HCT116 (cell line): Measurements from ENCODE around the gene ICOS. TPM values are rescaled to one million over a fixed set of nuclear protein-coding genes. Genes with fewer than 3 reads are reported as not detected.

Experiments used
- ATAC-seq: fragments of 200-7000 bp; cut with Tn5 transposase; 2 replicates; pipeline ENCODE4 v1.9.1; 2020; ENCODE audit warnings: mild to moderate bottlenecking, moderate library complexity
- BruUV-seq: library from RNA; stranded (reverse); fragments of 400-500 nt; replicated peaks from 2 replicates; lab custom pipeline; 2021; lab: Mats Ljungman, UMichigan
- CTCF ChIA-PET: fragments of 300-600 bp; sonication (Branson Sonifier 250); formaldehyde crosslinking; loops from one replicate; lab custom pipeline; 2021; ENCODE audit warnings: antibody characterized with exemption; lab: Charles Lee
- POLR2A ChIA-PET: fragments of 300-600, 350-600 bp; sonication (Branson Sonifier 250); formaldehyde crosslinking; loops from one replicate; lab custom pipeline; 2021; ENCODE audit warnings: antibody characterized with exemption; lab: Charles Lee
- RAD21 ChIA-PET, 2 experiments: fragments of 300-600 bp; sonication (Branson Sonifier 250); formaldehyde crosslinking; loops; one replicate each; lab custom pipeline; 2023; ENCODE audit warnings: low total read pairs in 2 of 2; ENCODE audit not compliant: uncharacterized antibody in 2 of 2, unreplicated experiment in 2 of 2, low non-redundant PET in 1 of 2; lab: Charles Lee
- DNase-seq: peaks from one replicate; pipeline ENCODE4 v3.0.0-alpha.2; 2010; ENCODE audit warnings: low read depth, low spot score
- H2AFZ ChIP-seq: fragments of 200-600 bp; shearing (Covaris generic), sonication (generic); 2 replicates; pipeline ENCODE4 v1.6.1; 2017; ENCODE audit warnings: low read depth, mixed run types, mixed read lengths, antibody characterized with exemption, low read length; ENCODE audit not compliant: poor library complexity, severe bottlenecking
- H3K27ac ChIP-seq: 2 replicates; pipeline ENCODE4 v1.5.1; 2012; ENCODE audit warnings: low read depth, low read length
- H3K27me3 ChIP-seq: fragments of 200-600 bp; sonication (generic); 2 replicates; pipeline ENCODE4 v1.6.1; 2016; ENCODE audit warnings: mixed run types, low read length, mixed read lengths; ENCODE audit not compliant: insufficient read depth
- H3K36me3 ChIP-seq, 2 experiments: fragments of 200-500 bp in 1 of 2; fragments of 200-600 bp in 1 of 2; sonication (Bioruptor generic) in 1 of 2; sonication (generic) in 1 of 2; 2 replicates each; pipeline versions ENCODE4 v1.5.1 to v1.6.1; 2014 to 2016; ENCODE audit warnings: low read length in 2 of 2, inconsistent platforms in 1 of 2, mixed read lengths in 1 of 2, mixed run types in 1 of 2; ENCODE audit not compliant: insufficient read depth in 2 of 2, control insufficient read depth in 1 of 2
- H3K4me1 ChIP-seq, 2 experiments: fragments of 200-600 bp in 1 of 2; sonication (generic) in 1 of 2; 2 replicates each; pipeline versions ENCODE4 v1.5.1 to v1.6.1; 2012 to 2017; ENCODE audit warnings: low read length in 2 of 2, inconsistent platforms in 1 of 2, mild to moderate bottlenecking in 1 of 2, mixed read lengths in 1 of 2, mixed run types in 1 of 2, moderate library complexity in 1 of 2; ENCODE audit not compliant: insufficient read depth in 2 of 2, control insufficient read depth in 1 of 2
- H3K4me2 ChIP-seq: fragments of 200-600 bp; sonication (generic); 2 replicates; pipeline ENCODE4 v1.6.1; 2017; ENCODE audit warnings: mixed run types, low read length, mixed read lengths
- H3K4me3 ChIP-seq, 2 experiments: fragments of 200-600 bp in 1 of 2; sonication (generic) in 1 of 2; replicated peaks in 1 of 2; 2 replicates each; pipeline ENCODE4 v1.5.1; 2011 to 2016; ENCODE audit warnings: low read length in 2 of 2, control low read depth in 1 of 2, low read depth in 1 of 2, mild to moderate bottlenecking in 1 of 2, mixed read lengths in 1 of 2, mixed run types in 1 of 2
- H3K79me2 ChIP-seq: fragments of 200-600 bp; sonication (generic); 2 replicates; pipeline ENCODE4 v1.6.1; 2017; ENCODE audit warnings: mild to moderate bottlenecking, mixed run types, low read length, moderate library complexity, mixed read lengths; ENCODE audit not compliant: insufficient read depth
- H3K9ac ChIP-seq: fragments of 200-600 bp; sonication (generic); 2 replicates; pipeline ENCODE4 v1.6.1; 2016; ENCODE audit warnings: low read length, mixed read lengths
- H3K9me2 ChIP-seq: fragments of 200-600 bp; sonication (generic), shearing (Covaris generic); 2 replicates; pipeline ENCODE4 v1.6.1; 2017; ENCODE audit warnings: mixed run types, mild to moderate bottlenecking, moderate library complexity; ENCODE audit not compliant: insufficient read depth
- H3K9me3 ChIP-seq, 2 experiments: fragments of 200-500 bp in 1 of 2; fragments of 200-600 bp in 1 of 2; sonication (Bioruptor generic) in 1 of 2; sonication (generic) in 1 of 2; 2 replicates each; pipeline ENCODE4 v1.6.1; 2014 to 2017; ENCODE audit warnings: low read length in 2 of 2, mixed read lengths in 2 of 2, inconsistent platforms in 1 of 2, low read depth in 1 of 2, mild to moderate bottlenecking in 1 of 2, mixed run types in 1 of 2, moderate library complexity in 1 of 2; ENCODE audit not compliant: control insufficient read depth in 1 of 2, insufficient read depth in 1 of 2
- H4K20me1 ChIP-seq: fragments of 200-600 bp; sonication (generic), shearing (Covaris generic); 2 replicates; pipeline ENCODE4 v1.6.1; 2017; ENCODE audit warnings: mixed run types, mild to moderate bottlenecking, moderate library complexity; ENCODE audit not compliant: insufficient read depth
- EGR1 ChIP-seq: IDR thresholded peaks from 2 replicates; pipeline ENCODE4 v1.6.1; 2012; ENCODE audit warnings: low read depth
- ELF1 ChIP-seq: IDR thresholded peaks from 2 replicates; pipeline ENCODE4 v1.6.1; 2012; ENCODE audit warnings: low read depth, borderline replicate concordance
- EZH2 ChIP-seq: fragments of 200-600 bp; sonication (generic); IDR thresholded peaks from 2 replicates; pipeline ENCODE4 v1.6.1; 2017; ENCODE audit warnings: antibody characterized with exemption, mixed run types
- FOSL1 ChIP-seq: IDR thresholded peaks from 2 replicates; pipeline ENCODE4 v1.6.1; 2012; ENCODE audit warnings: low read depth
- POLR2A ChIP-seq: IDR thresholded peaks from 2 replicates; pipeline ENCODE4 v1.7.0; 2011; ENCODE audit warnings: borderline replicate concordance; ENCODE audit not compliant: insufficient read depth, insufficient read length; ENCODE audit errors: extremely low read depth
- SIN3A ChIP-seq: IDR thresholded peaks from 2 replicates; pipeline ENCODE4 v1.6.1; 2012; ENCODE audit warnings: low read depth
- SP1 ChIP-seq: IDR thresholded peaks from 2 replicates; pipeline ENCODE4 v1.6.1; 2012; ENCODE audit warnings: low read depth
- SRF ChIP-seq: IDR thresholded peaks from 2 replicates; pipeline ENCODE4 v1.6.1; 2012; ENCODE audit warnings: low read depth
- TCF7L2 ChIP-seq: IDR thresholded peaks from 2 replicates; pipeline ENCODE4 v1.7.0; 2011; ENCODE audit warnings: borderline replicate concordance, inconsistent platforms; ENCODE audit not compliant: insufficient read depth, insufficient read length; ENCODE audit errors: extremely low read depth
- ZFX ChIP-seq: fragments of 450-650 bp; IDR thresholded peaks from 2 replicates; pipeline ENCODE4 v1.6.1; 2017
- ZNF274 ChIP-seq: fragments of 200-500 bp; sonication (Bioruptor generic); IDR thresholded peaks from 2 replicates; pipeline ENCODE4 v1.6.1; 2014; ENCODE audit warnings: mild to moderate bottlenecking, low read depth, low read length, inconsistent platforms
- intact Hi-C: fragments of 100-400 bp; cut with micrococcal nuclease; formaldehyde crosslinking; loops from 2 replicates; pipeline ENCODE4 v1.10.0; 2022
- total RNA-seq: library from RNA; stranded (reverse); gene quantifications from one replicate; pipeline ENCODE4 v1.2.1, GENCODE V29; 2021; ENCODE audit not compliant: unreplicated experiment
- TF ChIP-seq, protein P1 (sequence below), 3 experiments: fragments of 200-600 bp in 1 of 3; sonication (generic) in 1 of 3; IDR thresholded peaks in 2 of 3; conservative IDR thresholded peaks in 1 of 3; 2 replicates each; pipeline ENCODE4 v1.5.1; 2012 to 2017; ENCODE audit warnings: low read depth in 2 of 3, low read length in 2 of 3, antibody characterized with exemption in 1 of 3, borderline replicate concordance in 1 of 3, control low read depth in 1 of 3, mild to moderate bottlenecking in 1 of 3, mixed read lengths in 1 of 3, mixed run types in 1 of 3, moderate library complexity in 1 of 3; ENCODE audit not compliant: insufficient read depth in 1 of 3

Gene ICOS
- total RNA-seq, 1 experiment from 2014 or later = not detected

GRCh38 chr2:204010628-204011560 is 74.3 kb downstream of the ICOS start:
- no peak overlapping the region for H3K27ac ChIP-seq

More at GRCh38 chr2:204010628-204011560, 74.3 kb downstream of the ICOS start:
- no peaks in the 10 kb centered on the region for H4K20me1 ChIP-seq
- ChIA-PET POLR2A (no interaction called here), RAD21 (no interaction called here), CTCF (no interaction called here)
- peaks cover 0 to 3% of the 10 kb centered on the region in 2 experiments; a peak in 1 of 4 replicates for H3K4me1 ChIP-seq
- no peak overlapping the region for H2AFZ ChIP-seq
- no peak overlapping the region for H3K9ac ChIP-seq
- H3K4me3 ChIP-seq = no peak overlapping the region
- no peaks in the 10 kb centered on the region for H3K9me2 ChIP-seq
- ATAC-seq = no peak
- H3K36me3 ChIP-seq = no peaks in the 10 kb centered on the region
- H3K9me3 ChIP-seq = no peaks in the 10 kb centered on the region
- no peaks in the 10 kb centered on the region for H3K27me3 ChIP-seq
- DNase-seq = no peak
- H3K79me2 ChIP-seq = no peaks in the 10 kb centered on the region
- no peak overlapping the region for H3K4me2 ChIP-seq
- BruUV-seq = no TSS peak
- intact Hi-C loops = no loop called here
- TF ChIP-seq ZNF274 = no peak
- TF ChIP-seq SRF = no peak
- TF ChIP-seq POLR2A = no peak
- no peak for TF ChIP-seq TCF7L2
- TF ChIP-seq FOSL1 = no peak
- TF ChIP-seq, protein P1, sequence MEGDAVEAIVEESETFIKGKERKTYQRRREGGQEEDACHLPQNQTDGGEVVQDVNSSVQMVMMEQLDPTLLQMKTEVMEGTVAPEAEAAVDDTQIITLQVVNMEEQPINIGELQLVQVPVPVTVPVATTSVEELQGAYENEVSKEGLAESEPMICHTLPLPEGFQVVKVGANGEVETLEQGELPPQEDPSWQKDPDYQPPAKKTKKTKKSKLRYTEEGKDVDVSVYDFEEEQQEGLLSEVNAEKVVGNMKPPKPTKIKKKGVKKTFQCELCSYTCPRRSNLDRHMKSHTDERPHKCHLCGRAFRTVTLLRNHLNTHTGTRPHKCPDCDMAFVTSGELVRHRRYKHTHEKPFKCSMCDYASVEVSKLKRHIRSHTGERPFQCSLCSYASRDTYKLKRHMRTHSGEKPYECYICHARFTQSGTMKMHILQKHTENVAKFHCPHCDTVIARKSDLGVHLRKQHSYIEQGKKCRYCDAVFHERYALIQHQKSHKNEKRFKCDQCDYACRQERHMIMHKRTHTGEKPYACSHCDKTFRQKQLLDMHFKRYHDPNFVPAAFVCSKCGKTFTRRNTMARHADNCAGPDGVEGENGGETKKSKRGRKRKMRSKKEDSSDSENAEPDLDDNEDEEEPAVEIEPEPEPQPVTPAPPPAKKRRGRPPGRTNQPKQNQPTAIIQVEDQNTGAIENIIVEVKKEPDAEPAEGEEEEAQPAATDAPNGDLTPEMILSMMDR (IDR thresholded peaks at IDR 0.05 in 2 of 3, conservative IDR thresholded peaks at IDR 0.05 in 1 of 3; ENCODE audit: borderline replicate concordance in 1 of 3, insufficient read depth in 1 of 3, low read depth in 2 of 3, low read length in 2 of 3) = no peak
- TF ChIP-seq SIN3A = no peak
- TF ChIP-seq EGR1 = no peak
- no peak for TF ChIP-seq ZFX
- TF ChIP-seq SP1 = no peak
- TF ChIP-seq EZH2 = no peak
- no peak for TF ChIP-seq ELF1

Other genes starting within 250 kb of the ICOS start
- gene CD28, start 230.1 kb upstream of the ICOS start, total RNA-seq = 0.37 TPM
- gene CTLA4, start 69.0 kb upstream of the ICOS start, total RNA-seq = 0.37 TPM